ENCODE measurements around the gene MEAK7. TPM values are rescaled to one million over a fixed set of nuclear protein-coding genes. Genes with fewer than 3 reads are reported as not detected.

The MEAK7 gene
- total and polyA plus RNA-seq, 2 donors (not counting 1 experiment from before 2014, with no cell fraction given) = 17.3 to 23.4 TPM

GRCh38 chr16:84501077-84501735, 3.3 kb downstream of the MEAK7 start:
- Histone ChIP-seq H4K20me1 (ENCODE audit: control insufficient read depth, extremely low read depth, insufficient read depth, low read length) (no peaks in the 10 kb centered on the region), H3K4me3 (replicated peaks in 1 of 4; ENCODE audit: control extremely low read depth in 1 of 4, insufficient read depth in 1 of 4, low read depth in 3 of 4, low read length in 4 of 4) (no peak overlapping the region), H3K27ac (ENCODE audit: insufficient read depth, low read length) (no peak overlapping the region), H3K4me2 (ENCODE audit: extremely low read depth, insufficient read depth, low read length) (no peak overlapping the region), H3K9me3 (ENCODE audit: control insufficient read depth, insufficient read depth, low read depth, low read length) (no peaks in the 10 kb centered on the region), H3K4me1 (ENCODE audit: control insufficient read depth, extremely low read depth, insufficient read depth, low read length) (peaks cover 16% of the 10 kb centered on the region), H3K79me2 (ENCODE audit: control insufficient read depth, insufficient read depth, low read length) (peaks cover 29% of the 10 kb centered on the region), H3K27me3 (ENCODE audit: control insufficient read depth, insufficient read depth, low read length) (no peaks in the 10 kb centered on the region), H3K36me3 (ENCODE audit: control insufficient read depth, insufficient read depth, low read length) (peaks cover 15% of the 10 kb centered on the region), H3K9ac (ENCODE audit: insufficient read depth, low read length) (no peak overlapping the region), H2AFZ (ENCODE audit: low read length) (no peak overlapping the region)
- peak in 1 of 2 donors; percentile 67 for DNase-seq (ENCODE audit: low read depth in 2 of 2)
- TF ChIP-seq, protein P1, sequence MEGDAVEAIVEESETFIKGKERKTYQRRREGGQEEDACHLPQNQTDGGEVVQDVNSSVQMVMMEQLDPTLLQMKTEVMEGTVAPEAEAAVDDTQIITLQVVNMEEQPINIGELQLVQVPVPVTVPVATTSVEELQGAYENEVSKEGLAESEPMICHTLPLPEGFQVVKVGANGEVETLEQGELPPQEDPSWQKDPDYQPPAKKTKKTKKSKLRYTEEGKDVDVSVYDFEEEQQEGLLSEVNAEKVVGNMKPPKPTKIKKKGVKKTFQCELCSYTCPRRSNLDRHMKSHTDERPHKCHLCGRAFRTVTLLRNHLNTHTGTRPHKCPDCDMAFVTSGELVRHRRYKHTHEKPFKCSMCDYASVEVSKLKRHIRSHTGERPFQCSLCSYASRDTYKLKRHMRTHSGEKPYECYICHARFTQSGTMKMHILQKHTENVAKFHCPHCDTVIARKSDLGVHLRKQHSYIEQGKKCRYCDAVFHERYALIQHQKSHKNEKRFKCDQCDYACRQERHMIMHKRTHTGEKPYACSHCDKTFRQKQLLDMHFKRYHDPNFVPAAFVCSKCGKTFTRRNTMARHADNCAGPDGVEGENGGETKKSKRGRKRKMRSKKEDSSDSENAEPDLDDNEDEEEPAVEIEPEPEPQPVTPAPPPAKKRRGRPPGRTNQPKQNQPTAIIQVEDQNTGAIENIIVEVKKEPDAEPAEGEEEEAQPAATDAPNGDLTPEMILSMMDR (conservative IDR thresholded peaks at IDR 0.05 in 1 of 2, IDR thresholded peaks at IDR 0.05 in 1 of 2; ENCODE audit: low read depth in 1 of 2, low read length in 2 of 2) = no peak
- no peak for TF ChIP-seq EZH2 (IDR thresholded peaks at IDR 0.05; ENCODE audit: low read length, missing control alignments)

- Histone ChIP-seq H4K20me1 (ENCODE audit: control insufficient read depth, extremely low read depth, insufficient read depth, low read length) (no peaks in the 10 kb centered on the region), H3K4me1 (ENCODE audit: control insufficient read depth, extremely low read depth, insufficient read depth, low read length) (peaks cover 16% of the 10 kb centered on the region), H3K27me3 (ENCODE audit: control insufficient read depth, insufficient read depth, low read length) (no peaks in the 10 kb centered on the region), H3K79me2 (ENCODE audit: control insufficient read depth, insufficient read depth, low read length) (peaks cover 29% of the 10 kb centered on the region), H2AFZ (ENCODE audit: low read length) (no peak overlapping the region), H3K27ac (ENCODE audit: insufficient read depth, low read length) (no peak overlapping the region), H3K36me3 (ENCODE audit: control insufficient read depth, insufficient read depth, low read length) (peaks cover 16% of the 10 kb centered on the region), H3K9ac (ENCODE audit: insufficient read depth, low read length) (no peak overlapping the region), H3K4me3 (replicated peaks in 1 of 4; ENCODE audit: control extremely low read depth in 1 of 4, insufficient read depth in 1 of 4, low read depth in 3 of 4, low read length in 4 of 4) (no peak overlapping the region), H3K4me2 (ENCODE audit: extremely low read depth, insufficient read depth, low read length) (no peak overlapping the region), H3K9me3 (ENCODE audit: control insufficient read depth, insufficient read depth, low read depth, low read length) (no peaks in the 10 kb centered on the region)
- TF ChIP-seq, protein P1 (conservative IDR thresholded peaks at IDR 0.05 in 1 of 2, IDR thresholded peaks at IDR 0.05 in 1 of 2; ENCODE audit: low read depth in 1 of 2, low read length in 2 of 2) = no peak
- DNase-seq (ENCODE audit: low read depth in 2 of 2) = no peak
Observed at GRCh38 chr16:84500531-84500930, 3.9 kb downstream of the MEAK7 start.

- Histone ChIP-seq H3K79me2 (ENCODE audit: control insufficient read depth, insufficient read depth, low read length) (peaks cover 29% of the 10 kb centered on the region), H3K27ac (ENCODE audit: insufficient read depth, low read length) (no peak overlapping the region), H3K9ac (ENCODE audit: insufficient read depth, low read length) (no peak overlapping the region), H3K9me3 (ENCODE audit: control insufficient read depth, insufficient read depth, low read depth, low read length) (no peaks in the 10 kb centered on the region), H4K20me1 (ENCODE audit: control insufficient read depth, extremely low read depth, insufficient read depth, low read length) (no peaks in the 10 kb centered on the region), H2AFZ (ENCODE audit: low read length) (no peak overlapping the region), H3K27me3 (ENCODE audit: control insufficient read depth, insufficient read depth, low read length) (no peaks in the 10 kb centered on the region), H3K4me2 (ENCODE audit: extremely low read depth, insufficient read depth, low read length) (no peak overlapping the region), H3K4me1 (ENCODE audit: control insufficient read depth, extremely low read depth, insufficient read depth, low read length) (peaks cover 11% of the 10 kb centered on the region), H3K36me3 (ENCODE audit: control insufficient read depth, insufficient read depth, low read length) (peaks cover 19% of the 10 kb centered on the region), H3K4me3 (replicated peaks in 1 of 4; ENCODE audit: control extremely low read depth in 1 of 4, insufficient read depth in 1 of 4, low read depth in 3 of 4, low read length in 4 of 4) (no peak overlapping the region)
- DNase-seq (ENCODE audit: low read depth in 2 of 2) = no peak
- TF ChIP-seq EZH2 (IDR thresholded peaks at IDR 0.05; ENCODE audit: low read length, missing control alignments) = no peak
- TF ChIP-seq, protein P1 (conservative IDR thresholded peaks at IDR 0.05 in 1 of 2, IDR thresholded peaks at IDR 0.05 in 1 of 2; ENCODE audit: low read depth in 1 of 2, low read length in 2 of 2) = no peak
Observed at GRCh38 chr16:84499638-84500037, 4.8 kb downstream of the MEAK7 start.

All from fibroblast of lung (primary cell).